OCI-LY1 (cell line): ENCODE data around the gene FAM193B.

ENCODE experiments used
- H2AFZ ChIP-seq: fragments of 200-600 bp; sonication (generic), shearing (Covaris generic); 2 replicates; pipeline ENCODE4 v1.6.0; 2014; ENCODE audit warnings: antibody characterized with exemption, mild to moderate bottlenecking, low read length
- H3F3A ChIP-seq: fragments of 200-600 bp; sonication (generic), shearing (Covaris generic); 2 replicates; pipeline ENCODE4 v1.6.0; 2014; ENCODE audit warnings: mild to moderate bottlenecking, antibody characterized with exemption, low read length, moderate library complexity; ENCODE audit not compliant: insufficient read depth
- H3K27ac ChIP-seq: fragments of 200-600 bp; sonication (generic); 2 replicates; pipeline ENCODE4 v1.5.1; 2014; ENCODE audit warnings: low read length, mixed run types, mild to moderate bottlenecking, low read depth; ENCODE audit not compliant: poor library complexity, severe bottlenecking
- H3K27me3 ChIP-seq: fragments of 200-600 bp; sonication (generic); 2 replicates; pipeline ENCODE4 v1.6.0; 2014; ENCODE audit warnings: antibody characterized with exemption, mild to moderate bottlenecking, low read length, moderate library complexity; ENCODE audit not compliant: insufficient read depth
- H3K36me3 ChIP-seq: fragments of 200-600 bp; sonication (generic); 2 replicates; pipeline ENCODE4 v1.6.1; 2014; ENCODE audit warnings: mild to moderate bottlenecking, antibody characterized with exemption, low read length, moderate library complexity, mixed read lengths; ENCODE audit not compliant: insufficient read depth
- H3K4me1 ChIP-seq: fragments of 200-600 bp; sonication (generic); 2 replicates; pipeline ENCODE4 v1.5.1; 2014; ENCODE audit warnings: mild to moderate bottlenecking, low read length, moderate library complexity; ENCODE audit not compliant: insufficient read depth, severe bottlenecking
- H3K4me2 ChIP-seq: fragments of 200-600 bp; sonication (generic), shearing (Covaris generic); 2 replicates; pipeline ENCODE4 v1.6.1; 2014; ENCODE audit warnings: low read length
- H3K4me3 ChIP-seq: fragments of 200-600 bp; sonication (generic); 2 replicates; pipeline ENCODE4 v1.5.1; 2014; ENCODE audit warnings: low read length, low read depth, mild to moderate bottlenecking, mixed read lengths; ENCODE audit not compliant: poor library complexity, severe bottlenecking
- H3K79me2 ChIP-seq: fragments of 200-600 bp; shearing (Covaris generic); 2 replicates; pipeline ENCODE4 v1.6.1; 2016; ENCODE audit warnings: mixed run types, low read length, mixed read lengths; ENCODE audit not compliant: insufficient read depth
- H3K9ac ChIP-seq: fragments of 200-600 bp; sonication (generic), shearing (Covaris generic); 2 replicates; pipeline ENCODE4 v1.6.1; 2014; ENCODE audit warnings: mild to moderate bottlenecking, low read length, mixed read lengths
- H3K9me2 ChIP-seq: fragments of 200-600 bp; sonication (generic), shearing (Covaris generic); 2 replicates; pipeline ENCODE4 v1.6.1; 2014; ENCODE audit warnings: low read depth, mild to moderate bottlenecking, low read length, mixed read lengths
- H3K9me3 ChIP-seq: fragments of 200-600 bp; shearing (Covaris generic); 2 replicates; pipeline ENCODE4 v1.6.1; 2014; ENCODE audit warnings: low read length, mixed read lengths
- H4K20me1 ChIP-seq: fragments of 200-600 bp; sonication (generic), shearing (Covaris generic); 2 replicates; pipeline ENCODE4 v1.6.0; 2016; ENCODE audit warnings: mild to moderate bottlenecking, low read length; ENCODE audit not compliant: insufficient read depth
- EZH2 ChIP-seq: fragments of 200-600 bp; sonication (generic), shearing (Covaris generic); IDR thresholded peaks from 2 replicates; pipeline ENCODE4 v1.8.0; 2017; ENCODE audit warnings: borderline replicate concordance, mixed run types, mild to moderate bottlenecking, antibody characterized with exemption, low read length, moderate library complexity, mixed read lengths
- TF ChIP-seq, protein P1 (sequence below): fragments of 200-600 bp; sonication (generic), shearing (Covaris generic); IDR thresholded peaks from 2 replicates; pipeline ENCODE4 v1.5.1; 2017; ENCODE audit warnings: mild to moderate bottlenecking, antibody characterized with exemption, low read length, moderate library complexity, mixed read lengths

FAM193B gene

GRCh38 chr5:177542816-177543465, 11.4 kb downstream of the FAM193B start:
- no peaks in the 10 kb centered on the region for H3K27me3 ChIP-seq
- peaks cover 43% of the 10 kb centered on the region for H3K79me2 ChIP-seq
- no peaks in the 10 kb centered on the region for H3F3A ChIP-seq
- H3K4me3 ChIP-seq = no peak overlapping the region
- H3K9me2 ChIP-seq = no peaks in the 10 kb centered on the region
- H4K20me1 ChIP-seq = no peaks in the 10 kb centered on the region
- no peak overlapping the region for H2AFZ ChIP-seq
- no peaks in the 10 kb centered on the region for H3K4me1 ChIP-seq
- peaks cover 50% of the 10 kb centered on the region for H3K36me3 ChIP-seq
- no peak overlapping the region for H3K4me2 ChIP-seq
- H3K9ac ChIP-seq = no peak overlapping the region
- TF ChIP-seq, protein P1, sequence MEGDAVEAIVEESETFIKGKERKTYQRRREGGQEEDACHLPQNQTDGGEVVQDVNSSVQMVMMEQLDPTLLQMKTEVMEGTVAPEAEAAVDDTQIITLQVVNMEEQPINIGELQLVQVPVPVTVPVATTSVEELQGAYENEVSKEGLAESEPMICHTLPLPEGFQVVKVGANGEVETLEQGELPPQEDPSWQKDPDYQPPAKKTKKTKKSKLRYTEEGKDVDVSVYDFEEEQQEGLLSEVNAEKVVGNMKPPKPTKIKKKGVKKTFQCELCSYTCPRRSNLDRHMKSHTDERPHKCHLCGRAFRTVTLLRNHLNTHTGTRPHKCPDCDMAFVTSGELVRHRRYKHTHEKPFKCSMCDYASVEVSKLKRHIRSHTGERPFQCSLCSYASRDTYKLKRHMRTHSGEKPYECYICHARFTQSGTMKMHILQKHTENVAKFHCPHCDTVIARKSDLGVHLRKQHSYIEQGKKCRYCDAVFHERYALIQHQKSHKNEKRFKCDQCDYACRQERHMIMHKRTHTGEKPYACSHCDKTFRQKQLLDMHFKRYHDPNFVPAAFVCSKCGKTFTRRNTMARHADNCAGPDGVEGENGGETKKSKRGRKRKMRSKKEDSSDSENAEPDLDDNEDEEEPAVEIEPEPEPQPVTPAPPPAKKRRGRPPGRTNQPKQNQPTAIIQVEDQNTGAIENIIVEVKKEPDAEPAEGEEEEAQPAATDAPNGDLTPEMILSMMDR = no peak
- H3K27ac ChIP-seq = no peak overlapping the region
- H3K9me3 ChIP-seq = no peaks in the 10 kb centered on the region

GRCh38 chr5:177540438-177540837, 13.9 kb downstream of the FAM193B start:
- H3K36me3 ChIP-seq = peaks cover 65% of the 10 kb centered on the region
- H3F3A ChIP-seq = no peaks in the 10 kb centered on the region
- H3K9me2 ChIP-seq = no peaks in the 10 kb centered on the region
- H2AFZ ChIP-seq = no peak overlapping the region
- no peak overlapping the region for H3K27ac ChIP-seq
- H3K9me3 ChIP-seq = no peaks in the 10 kb centered on the region
- H3K4me1 ChIP-seq = no peaks in the 10 kb centered on the region
- H3K4me3 ChIP-seq = no peak overlapping the region
- TF ChIP-seq, protein P1 = no peak
- no peak for TF ChIP-seq EZH2
- no peaks in the 10 kb centered on the region for H4K20me1 ChIP-seq
- H3K4me2 ChIP-seq = no peak overlapping the region
- H3K9ac ChIP-seq = no peak overlapping the region
- peaks cover 34% of the 10 kb centered on the region for H3K79me2 ChIP-seq
- no peaks in the 10 kb centered on the region for H3K27me3 ChIP-seq

GRCh38 chr5:177539411-177539810, 15.0 kb downstream of the FAM193B start:
- Histone ChIP-seq H2AFZ (no peak overlapping the region), H3K4me1 (no peaks in the 10 kb centered on the region), H3K4me2 (no peak overlapping the region), H3F3A (no peaks in the 10 kb centered on the region), H3K4me3 (no peak overlapping the region), H3K27ac (no peak overlapping the region), H3K9me2 (no peaks in the 10 kb centered on the region), H3K36me3 (peaks cover 75% of the 10 kb centered on the region), H3K9ac (no peak overlapping the region), H3K27me3 (no peaks in the 10 kb centered on the region), H3K9me3 (no peaks in the 10 kb centered on the region), H3K79me2 (peaks cover 30% of the 10 kb centered on the region), H4K20me1 (no peaks in the 10 kb centered on the region)
- TF ChIP-seq, protein P1 = no peak
- TF ChIP-seq EZH2 = no peak
